Left cardiac atrium (tissue), 4 donors: ENCODE measurements around the gene BARD1. TPM values are rescaled to one million over a fixed set of nuclear protein-coding genes. Genes with fewer than 3 reads are reported as not detected.
A peak's percentile ranks its signal among the peaks of the same experiment; 100 is the strongest.
"Not testable (repeated sequence)": the region's sequence is repeated elsewhere in the genome, so short reads cannot be mapped to it uniquely, and the experiment has no call there.

Source experiments
- ATAC-seq, 2 donors: fragments of 200-7000 bp; cut with Tn5 transposase; one replicate each; pipeline ENCODE4 v1.9.1; 2020; ENCODE audit warnings: mild to moderate bottlenecking in 2 of 2, moderate library complexity in 2 of 2
- DNase-seq: peaks from one replicate; pipeline ENCODE4 v3.0.0-alpha.2; 2020
- intact Hi-C, 2 donors: fragments of 100-400 bp; cut with DNase I; formaldehyde crosslinking; loops; one replicate each; pipeline versions ENCODE4 v1.14.1 to v1.15.1; 2022 to 2023
- long read RNA-seq: library from polyadenylated mRNA; unstranded; transcript quantifications from one replicate; pipeline ENCODE4 v2.0.0, GENCODE V29; 2021
- total RNA-seq, 2 donors: library from RNA; stranded (reverse); fragmentation: NEBNext Ultra II Directional; extraction: Animal tissue kit (Norgen Biotek cat#: 25700); gene quantifications; one replicate each; pipeline ENCODE4 v1.2.1, GENCODE V29; 2021
- donor health status: DM: no; HTN: yes; CAD: no.
- donor health status: DM: no; HTN: yes; CAD: no; lungs with severe emphysema.
- donor health status: DM: yes; HTN: yes; CAD: no.
- donor health status: Dilated cardiomyopathy.

BARD1 gene
- total RNA-seq: 10 to 100 TPM; 11.7 to 15.3 TPM
- long read RNA-seq, full-length matches to known transcripts: 4 of 6 reads
- long read RNA-seq, partial matches to known transcripts: 1 of 6 reads
- long read RNA-seq, other reads (novel, unspliced or antisense): 1 of 6 reads

GRCh38 chr2:214808981-214809750, at the start of gene BARD1:
BARD1 (minus strand) TSS chr2:214809683; CDS start chr2:214809569, 114 bp downstream.
- DNase-seq (peak; percentile 58), ATAC-seq (peak; percentile 27 to 60)
- intact Hi-C loops: no loop called here

GRCh38 chr2:214856137-214856536, 46.7 kb upstream of the BARD1 start:
- intact Hi-C loops: no loop called here
- DNase-seq (no peak), ATAC-seq (peak in 1 of 2 donors; percentile 43)

GRCh38 chr2:214853906-214854305, 44.4 kb upstream of the BARD1 start:
- intact Hi-C loops: no loop called here
- ATAC-seq (no peak), DNase-seq (no peak)

GRCh38 chr2:214843823-214844222, 34.3 kb upstream of the BARD1 start:
- no peak for ATAC-seq
- no peak for DNase-seq
- intact Hi-C loops: no loop called here

- ATAC-seq (no peak), DNase-seq (no peak)
- intact Hi-C loops: no loop called here
Observed at GRCh38 chr2:214839464-214839863, 30.0 kb upstream of the BARD1 start.

- ATAC-seq: no peak
- intact Hi-C loops: no loop called here
- no peak for DNase-seq
Observed at GRCh38 chr2:214837466-214837865, 28.0 kb upstream of the BARD1 start.

GRCh38 chr2:214836568-214836967, 27.1 kb upstream of the BARD1 start:
- ATAC-seq: no peak
- intact Hi-C loops: no loop called here
- no peak for DNase-seq

- ATAC-seq (no peak), DNase-seq (no peak)
- intact Hi-C loops: no loop called here
Observed at GRCh38 chr2:214830794-214831346, 21.4 kb upstream of the BARD1 start.

- ATAC-seq (no peak), DNase-seq (no peak)
- intact Hi-C loops: no loop called here
Observed at GRCh38 chr2:214816008-214816533, 6.6 kb upstream of the BARD1 start.

GRCh38 chr2:214810671-214811070, 1.2 kb upstream of the BARD1 start:
- intact Hi-C loops: no loop called here
- no peak for ATAC-seq
- peak; percentile 24 for DNase-seq

- peak; percentile 100 for DNase-seq
- peak; percentile 95 to 97 for ATAC-seq
- intact Hi-C loops: no loop called here
Observed at GRCh38 chr2:214809751-214810564, 475 bp upstream of the BARD1 start.

- intact Hi-C loops: no loop called here
- DNase-seq (no peak), ATAC-seq (no peak)
Observed at GRCh38 chr2:214807653-214808052, 1.8 kb downstream of the BARD1 start.

- ATAC-seq: no peak
- intact Hi-C loops: no loop called here
- no peak for DNase-seq
Observed at GRCh38 chr2:214801768-214802397, 7.6 kb downstream of the BARD1 start.

- intact Hi-C loops: no loop called here
- DNase-seq (no peak), ATAC-seq (no peak)
Observed at GRCh38 chr2:214801068-214801467, 8.4 kb downstream of the BARD1 start.

- ATAC-seq (no peak), DNase-seq (no peak)
- intact Hi-C loops: no loop called here
Observed at GRCh38 chr2:214800180-214800579, 9.3 kb downstream of the BARD1 start.

- no peak for ATAC-seq
- no peak for DNase-seq
- intact Hi-C loops: no loop called here
Observed at GRCh38 chr2:214796911-214797310, 12.6 kb downstream of the BARD1 start.

GRCh38 chr2:214783181-214783580, 26.3 kb downstream of the BARD1 start:
- intact Hi-C loops, DNase-seq, ATAC-seq: not testable (repeated sequence)

GRCh38 chr2:214782671-214783070, 26.8 kb downstream of the BARD1 start:
- DNase-seq (no peak), ATAC-seq (no peak)
- intact Hi-C loops: no loop called here

- ATAC-seq (no peak), DNase-seq (no peak)
- intact Hi-C loops: no loop called here
Observed at GRCh38 chr2:214781226-214781625, 28.3 kb downstream of the BARD1 start.
